ENCODE data around the gene ZFYVE28. TPM values are rescaled to one million over a fixed set of nuclear protein-coding genes. Genes with fewer than 3 reads are reported as not detected.

ZFYVE28 gene
- total and polyA plus RNA-seq, 2 donors from 2014 or later, result 8.0 to 18.9 TPM

GRCh38 chr4:2320152-2320551 is 98.3 kb downstream of the ZFYVE28 start:
- intact Hi-C loops (cut with DNase I), result no loop called here
- Histone ChIP-seq H3K4me3 (ENCODE audit: low read length in 3 of 3) (no peak overlapping the region), H3K36me3 (ENCODE audit: control insufficient read depth in 2 of 3, insufficient read depth in 3 of 3, low read length in 3 of 3) (no peaks in the 10 kb centered on the region), H3K27ac (ENCODE audit: low read depth in 2 of 2, low read length in 2 of 2) (no peak overlapping the region), H3K9ac (ENCODE audit: low read length in 3 of 3) (no peak overlapping the region), H3K9me3 (ENCODE audit: control insufficient read depth in 2 of 3, insufficient read depth in 1 of 3, low read length in 3 of 3) (no peaks in the 10 kb centered on the region), H3K27me3 (ENCODE audit: control insufficient read depth, insufficient read depth, low read length) (no peaks in the 10 kb centered on the region), H3K4me1 (ENCODE audit: control insufficient read depth in 2 of 3, insufficient read depth in 2 of 3, low read depth in 1 of 3, low read length in 3 of 3) (no peaks in the 10 kb centered on the region)
- FAIRE-seq, result no peak
- no peak for DNase-seq
- no peak for TF ChIP-seq CTCF (IDR thresholded peaks at IDR 0.05; ENCODE audit: borderline replicate concordance, extremely low read depth, insufficient read depth)

- FAIRE-seq (no peak), DNase-seq (no peak)
- Histone ChIP-seq H3K9me3 (ENCODE audit: control insufficient read depth in 2 of 3, insufficient read depth in 1 of 3, low read length in 3 of 3) (no peaks in the 10 kb centered on the region), H3K36me3 (ENCODE audit: control insufficient read depth in 2 of 3, insufficient read depth in 3 of 3, low read length in 3 of 3) (no peaks in the 10 kb centered on the region), H3K9ac (ENCODE audit: low read length in 3 of 3) (no peak overlapping the region), H3K27ac (ENCODE audit: low read depth in 2 of 2, low read length in 2 of 2) (no peak overlapping the region), H3K4me1 (ENCODE audit: control insufficient read depth in 2 of 3, insufficient read depth in 2 of 3, low read depth in 1 of 3, low read length in 3 of 3) (no peaks in the 10 kb centered on the region), H3K4me3 (ENCODE audit: low read length in 3 of 3) (no peak overlapping the region), H3K27me3 (ENCODE audit: control insufficient read depth, insufficient read depth, low read length) (no peaks in the 10 kb centered on the region)
- intact Hi-C loops (cut with DNase I), result no loop called here
- no peak for TF ChIP-seq CTCF (IDR thresholded peaks at IDR 0.05; ENCODE audit: borderline replicate concordance, extremely low read depth, insufficient read depth)
Observed at GRCh38 chr4:2318885-2319284, 99.6 kb downstream of the ZFYVE28 start.

GRCh38 chr4:2318476-2318875 is 100.0 kb downstream of the ZFYVE28 start:
- H3K36me3 ChIP-seq (ENCODE audit: control insufficient read depth in 2 of 3, insufficient read depth in 3 of 3, low read length in 3 of 3), result no peaks in the 10 kb centered on the region
- H3K4me1 ChIP-seq (ENCODE audit: control insufficient read depth in 2 of 3, insufficient read depth in 2 of 3, low read depth in 1 of 3, low read length in 3 of 3), result no peaks in the 10 kb centered on the region
- no peak overlapping the region for H3K9ac ChIP-seq (ENCODE audit: low read length in 3 of 3)
- no peak for FAIRE-seq
- intact Hi-C loops (cut with DNase I), result no loop called here
- H3K27me3 ChIP-seq (ENCODE audit: control insufficient read depth, insufficient read depth, low read length), result no peaks in the 10 kb centered on the region
- no peak overlapping the region for H3K4me3 ChIP-seq (ENCODE audit: low read length in 3 of 3)
- no peak for DNase-seq
- no peaks in the 10 kb centered on the region for H3K9me3 ChIP-seq (ENCODE audit: control insufficient read depth in 2 of 3, insufficient read depth in 1 of 3, low read length in 3 of 3)
- no peak overlapping the region for H3K27ac ChIP-seq (ENCODE audit: low read depth in 2 of 2, low read length in 2 of 2)
- no peak for TF ChIP-seq CTCF (IDR thresholded peaks at IDR 0.05; ENCODE audit: borderline replicate concordance, extremely low read depth, insufficient read depth)

- Histone ChIP-seq H3K9me3 (ENCODE audit: control insufficient read depth in 2 of 3, insufficient read depth in 1 of 3, low read length in 3 of 3) (peaks cover 0 to 6% (median 0%) of the 10 kb centered on the region in 3 donors), H3K9ac (ENCODE audit: low read length in 3 of 3) (no peak overlapping the region)
Observed at GRCh38 chr4:2313366-2313765, 105.1 kb downstream of the ZFYVE28 start.

More at GRCh38 chr4:2313366-2313765, 105.1 kb downstream of the ZFYVE28 start:
- TF ChIP-seq CTCF (IDR thresholded peaks at IDR 0.05; ENCODE audit: borderline replicate concordance, extremely low read depth, insufficient read depth), result no peak
- Histone ChIP-seq H3K27ac (ENCODE audit: low read depth in 2 of 2, low read length in 2 of 2) (no peak overlapping the region), H3K36me3 (ENCODE audit: control insufficient read depth in 2 of 3, insufficient read depth in 3 of 3, low read length in 3 of 3) (no peaks in the 10 kb centered on the region), H3K4me1 (ENCODE audit: control insufficient read depth in 2 of 3, insufficient read depth in 2 of 3, low read depth in 1 of 3, low read length in 3 of 3) (no peaks in the 10 kb centered on the region), H3K27me3 (ENCODE audit: control insufficient read depth, insufficient read depth, low read length) (no peaks in the 10 kb centered on the region), H3K4me3 (ENCODE audit: low read length in 3 of 3) (no peak overlapping the region)
- intact Hi-C loops (cut with DNase I), result no loop called here
- DNase-seq (no peak), FAIRE-seq (no peak)
